ENCODE data around the gene HPGD. TPM values are rescaled to one million over a fixed set of nuclear protein-coding genes. Genes with fewer than 3 reads are reported as not detected.

Gene HPGD
- total and polyA plus RNA-seq, 2 of the 4 experiments (the other 2 are of a cell fraction): not detected

DNA sequence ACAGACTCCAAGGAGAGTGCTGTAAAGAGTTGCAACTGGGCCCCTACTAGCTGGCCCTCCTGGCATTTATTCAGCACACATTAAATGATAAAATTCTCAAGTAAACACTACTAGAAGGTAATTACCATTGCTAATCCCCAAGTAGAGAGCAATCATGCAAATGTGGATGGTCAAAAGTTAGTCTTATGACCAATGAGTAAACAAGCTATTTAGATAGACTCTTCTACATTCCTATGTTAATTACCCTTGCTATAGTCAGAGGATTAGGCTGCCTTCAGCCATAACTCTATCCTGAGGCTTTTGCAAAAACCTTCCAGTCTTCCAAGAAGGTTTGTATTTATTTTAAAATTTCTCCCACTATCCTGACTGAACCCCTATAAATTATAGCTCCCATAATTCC lies 28.3 kb upstream of the HPGD start:
- no peak overlapping the region for H3K4me3 ChIP-seq (ENCODE audit: insufficient read depth, low read depth, low read length)
- no peak overlapping the region for H4K5ac ChIP-seq (ENCODE audit: low read depth, low read length)
- H2AK5ac ChIP-seq (ENCODE audit: low read depth, low read length): no peak overlapping the region
- no peak overlapping the region for H3K23ac ChIP-seq (ENCODE audit: low read depth, low read length)
- no peak overlapping the region for H3K9ac ChIP-seq (ENCODE audit: low read depth, low read length)
- no peak overlapping the region for H3K4me2 ChIP-seq (ENCODE audit: low read depth, low read length)
- H3K36me3 ChIP-seq (ENCODE audit: control insufficient read depth, insufficient read depth, low read length): no peaks in the 10 kb centered on the region
- H2BK120ac ChIP-seq (ENCODE audit: low read depth, low read length): no peak overlapping the region
- BruUV-seq (replicated peaks): no TSS peak
- H2AK9ac ChIP-seq (replicated peaks; ENCODE audit: low read depth, low read length, poor library complexity): no peak overlapping the region
- dilution Hi-C loops (cut with HindIII; ENCODE audit: low sequenced_read_pairs, unreplicated experiment): no loop called here
- H4K8ac ChIP-seq (ENCODE audit: low read depth in 2 of 2, low read length in 2 of 2): no peak overlapping the region
- H2BK15ac ChIP-seq (ENCODE audit: low read depth, low read length): no peak overlapping the region
- H3K4me1 ChIP-seq (ENCODE audit: control insufficient read depth, insufficient read depth, low read length): no peaks in the 10 kb centered on the region
- no peaks in the 10 kb centered on the region for H3K79me1 ChIP-seq (ENCODE audit: low read depth in 1 of 2, low read length in 2 of 2)
- H3K9me3 ChIP-seq (ENCODE audit: control insufficient read depth, insufficient read depth, low read length): peaks cover 4% of the 10 kb centered on the region
- ATAC-seq (ENCODE audit: low read depth) (no peak), DNase-seq (no peak)
- no peak overlapping the region for H4K91ac ChIP-seq (ENCODE audit: insufficient read depth, low read depth, low read length)
- in situ Hi-C loops (cut with MboI; ENCODE audit: low sequenced_read_pairs): no loop called here
- H3K27ac ChIP-seq (ENCODE audit: insufficient read depth, low read length): no peak overlapping the region
- no peak overlapping the region for H3K56ac ChIP-seq (ENCODE audit: extremely low read depth, insufficient read depth, low read length)
- TF ChIP-seq BHLHE40 (IDR thresholded peaks at IDR 0.05; ENCODE audit: low read depth, low read length) (no peak), RFX5 (IDR thresholded peaks at IDR 0.05; ENCODE audit: low read depth, low read length) (no peak), MAZ (IDR thresholded peaks at IDR 0.05; ENCODE audit: borderline replicate concordance, low read depth, low read length) (no peak), FOS (IDR thresholded peaks at IDR 0.05; ENCODE audit: low read depth, low read length) (no peak), CEBPB (IDR thresholded peaks at IDR 0.05; ENCODE audit: low read depth, low read length) (no peak), SMC3 (IDR thresholded peaks at IDR 0.05; ENCODE audit: low read depth, low read length) (no peak), MXI1 (IDR thresholded peaks at IDR 0.05; ENCODE audit: borderline replicate concordance, low read depth, low read length) (no peak), MAFK (IDR thresholded peaks at IDR 0.05; ENCODE audit: low read depth, low read length) (no peak), POLR2A (IDR thresholded peaks at IDR 0.05; ENCODE audit: low read depth, low read length) (no peak), RAD21 (IDR thresholded peaks at IDR 0.05; ENCODE audit: low read length) (no peak), CHD1 (IDR thresholded peaks at IDR 0.05; ENCODE audit: low read depth, low read length) (no peak), NFE2L2 (IDR thresholded peaks at IDR 0.05; ENCODE audit: low read depth, low read length) (no peak)
- TF ChIP-seq, protein P1, sequence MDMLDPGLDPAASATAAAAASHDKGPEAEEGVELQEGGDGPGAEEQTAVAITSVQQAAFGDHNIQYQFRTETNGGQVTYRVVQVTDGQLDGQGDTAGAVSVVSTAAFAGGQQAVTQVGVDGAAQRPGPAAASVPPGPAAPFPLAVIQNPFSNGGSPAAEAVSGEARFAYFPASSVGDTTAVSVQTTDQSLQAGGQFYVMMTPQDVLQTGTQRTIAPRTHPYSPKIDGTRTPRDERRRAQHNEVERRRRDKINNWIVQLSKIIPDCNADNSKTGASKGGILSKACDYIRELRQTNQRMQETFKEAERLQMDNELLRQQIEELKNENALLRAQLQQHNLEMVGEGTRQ (IDR thresholded peaks at IDR 0.05; ENCODE audit: low read depth, low read length): no peak
- TF ChIP-seq, protein P2, sequence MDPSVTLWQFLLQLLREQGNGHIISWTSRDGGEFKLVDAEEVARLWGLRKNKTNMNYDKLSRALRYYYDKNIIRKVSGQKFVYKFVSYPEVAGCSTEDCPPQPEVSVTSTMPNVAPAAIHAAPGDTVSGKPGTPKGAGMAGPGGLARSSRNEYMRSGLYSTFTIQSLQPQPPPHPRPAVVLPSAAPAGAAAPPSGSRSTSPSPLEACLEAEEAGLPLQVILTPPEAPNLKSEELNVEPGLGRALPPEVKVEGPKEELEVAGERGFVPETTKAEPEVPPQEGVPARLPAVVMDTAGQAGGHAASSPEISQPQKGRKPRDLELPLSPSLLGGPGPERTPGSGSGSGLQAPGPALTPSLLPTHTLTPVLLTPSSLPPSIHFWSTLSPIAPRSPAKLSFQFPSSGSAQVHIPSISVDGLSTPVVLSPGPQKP (IDR thresholded peaks at IDR 0.05; ENCODE audit: borderline replicate concordance, low read depth, low read length): no peak
- ChIA-PET CTCF (no interaction called here), POLR2A (ENCODE audit: unreplicated experiment) (no interaction called here)
- H3K4ac ChIP-seq (ENCODE audit: low read depth, low read length): no peak overlapping the region
- H4K20me1 ChIP-seq (ENCODE audit: insufficient read depth, low read length): no peaks in the 10 kb centered on the region
- no peak overlapping the region for H2BK5ac ChIP-seq (ENCODE audit: low read depth, low read length, poor library complexity, severe bottlenecking)
- no peak overlapping the region for H3K14ac ChIP-seq (replicated peaks; ENCODE audit: low read depth, low read length)
- no peaks in the 10 kb centered on the region for H3K27me3 ChIP-seq (ENCODE audit: control insufficient read depth, insufficient read depth, low read length)
- no peak overlapping the region for H2AFZ ChIP-seq (replicated peaks; ENCODE audit: low read length, poor library complexity)
- H3K9me1 ChIP-seq (ENCODE audit: insufficient read depth, low read length): no peaks in the 10 kb centered on the region
- intact Hi-C loops (cut with micrococcal nuclease): no loop called here
- H3K18ac ChIP-seq (ENCODE audit: low read depth, low read length): no peak overlapping the region
- no peak overlapping the region for H2BK20ac ChIP-seq (ENCODE audit: low read depth, low read length)
